Activated CD4-positive, alpha-beta memory T cell treated with anti-CD3 and anti-CD28 coated beads, Interleukin-2, amount 10 ng/mL, durations not matched to agents 7 days and 5 days (primary cell): ENCODE measurements around the gene HEXIM1. TPM values are rescaled to one million over a fixed set of nuclear protein-coding genes. Genes with fewer than 3 reads are reported as not detected.
"Not testable (repeated sequence)": the region's sequence is repeated elsewhere in the genome, so short reads cannot be mapped to it uniquely, and the experiment has no call there.

Experiments used
- CTCF ChIA-PET: fragments of 350-600 bp; sonication (Branson Sonifier 250); formaldehyde crosslinking; loops from one replicate; lab custom pipeline; 2021; ENCODE audit warnings: antibody characterized with exemption, inconsistent platforms; lab: Charles Lee
- POLR2A ChIA-PET: fragments of 350-600 bp; sonication (Branson Sonifier 250); formaldehyde crosslinking; loops from one replicate; lab custom pipeline; 2021; ENCODE audit warnings: antibody characterized with exemption; lab: Charles Lee
- DNase-seq: peaks from one replicate; pipeline ENCODE4 v3.0.0-alpha.2; 2020
- H3K27ac Mint-ChIP-seq: one replicate; pipeline ENCODE4 v1.8.0; 2021; ENCODE audit warnings: mild to moderate bottlenecking, mixed read lengths
- H3K27me3 Mint-ChIP-seq: one replicate; pipeline ENCODE4 v1.8.0; 2021; ENCODE audit warnings: mixed read lengths
- H3K36me3 Mint-ChIP-seq: one replicate; pipeline ENCODE4 v1.8.0; 2021; ENCODE audit warnings: low read depth, mixed read lengths
- H3K4me1 Mint-ChIP-seq: one replicate; pipeline ENCODE4 v1.8.0; 2021; ENCODE audit warnings: mixed read lengths
- H3K4me3 Mint-ChIP-seq: one replicate; pipeline ENCODE4 v1.8.0; 2021; ENCODE audit warnings: mild to moderate bottlenecking, mixed read lengths
- H3K9me3 Mint-ChIP-seq: one replicate; pipeline ENCODE4 v1.8.0; 2021; ENCODE audit warnings: mixed read lengths
- total RNA-seq, 2 experiments: library from RNA; stranded (reverse); gene quantifications; one replicate each; pipeline ENCODE4 v1.2.3, GENCODE V29; 2021

HEXIM1 gene
- total RNA-seq, 2 experiments from 2014 or later: 35.0 to 35.8 TPM

- DNase-seq: no peak
- H3K4me1 Mint-ChIP-seq: no peaks in the 10 kb centered on the region
- H3K4me3 Mint-ChIP-seq: no peak overlapping the region
- H3K36me3 Mint-ChIP-seq: no peaks in the 10 kb centered on the region
- no peaks in the 10 kb centered on the region for H3K9me3 Mint-ChIP-seq
- ChIA-PET POLR2A (no interaction called here), CTCF (interaction anchor here (1.4 kb wide), 1 partner anchor 17 kb away, joined by 5 read pairs; no protein-coding TSS in a partner anchor)
- H3K27me3 Mint-ChIP-seq: peaks cover 2% of the 10 kb centered on the region
- H3K27ac Mint-ChIP-seq: no peak overlapping the region
These were observed 31.8 kb upstream of the HEXIM1 start for GRCh38 chr17:45116434-45117016.

- Mint-ChIP-seq H3K4me3 (no peak overlapping the region), H3K9me3 (no peaks in the 10 kb centered on the region), H3K4me1 (no peaks in the 10 kb centered on the region), H3K36me3 (no peaks in the 10 kb centered on the region), H3K27ac (no peak overlapping the region), H3K27me3 (peaks cover 7% of the 10 kb centered on the region)
- ChIA-PET CTCF (interaction anchor here (1.0 to 1.4 kb wide), 3 partner anchors 18 to 35 kb away, joined by 4 to 5 read pairs (median 4); partner anchors contain the start of gene ACBD4), POLR2A (no interaction called here)
- no peak for DNase-seq
These were observed 30.9 kb upstream of the HEXIM1 start for GRCh38 chr17:45117334-45117733.

- Mint-ChIP-seq H3K4me1 (no peaks in the 10 kb centered on the region), H3K9me3 (no peaks in the 10 kb centered on the region), H3K27me3 (peaks cover 7% of the 10 kb centered on the region), H3K4me3 (no peak overlapping the region), H3K36me3 (no peaks in the 10 kb centered on the region), H3K27ac (no peak overlapping the region)
- ChIA-PET CTCF (interaction anchor here (1.0 to 2.6 kb wide), 5 partner anchors 17 to 80 kb away, joined by 4 to 8 read pairs (median 5); partner anchors contain the start of gene ACBD4), POLR2A (no interaction called here)
- no peak for DNase-seq
These were observed 30.2 kb upstream of the HEXIM1 start for GRCh38 chr17:45117848-45118646.

GRCh38 chr17:45118691-45119090 lies 29.6 kb upstream of the HEXIM1 start:
- H3K4me3 Mint-ChIP-seq: no peak overlapping the region
- H3K27me3 Mint-ChIP-seq: peaks cover 7% of the 10 kb centered on the region
- peaks cover 1% of the 10 kb centered on the region for H3K4me1 Mint-ChIP-seq
- no peaks in the 10 kb centered on the region for H3K36me3 Mint-ChIP-seq
- H3K27ac Mint-ChIP-seq: no peak overlapping the region
- H3K9me3 Mint-ChIP-seq: no peaks in the 10 kb centered on the region
- POLR2A ChIA-PET: no interaction called here
- no peak for DNase-seq
- CTCF ChIA-PET: interaction anchor here (1.9 to 2.6 kb wide), 2 partner anchors 17 to 79 kb away, joined by 6 to 8 read pairs; partner anchors contain the start of gene ACBD4

GRCh38 chr17:45119964-45120363 lies 28.3 kb upstream of the HEXIM1 start:
- CTCF ChIA-PET: interaction anchor here (1.9 to 2.6 kb wide), 2 partner anchors 15 to 78 kb away, joined by 6 to 8 read pairs; partner anchors contain the start of gene ACBD4
- Mint-ChIP-seq H3K27ac (no peak overlapping the region), H3K4me1 (peaks cover 9% of the 10 kb centered on the region), H3K36me3 (no peaks in the 10 kb centered on the region), H3K4me3 (no peak overlapping the region), H3K27me3 (peaks cover 7% of the 10 kb centered on the region), H3K9me3 (no peaks in the 10 kb centered on the region)
- no peak for DNase-seq
- POLR2A ChIA-PET: interaction anchor here (1.0 kb wide), 1 partner anchor 75 kb away, joined by 3 read pairs; no protein-coding TSS in a partner anchor

GRCh38 chr17:45120558-45120957 lies 27.7 kb upstream of the HEXIM1 start:
- peaks cover 9% of the 10 kb centered on the region for H3K4me1 Mint-ChIP-seq
- H3K9me3 Mint-ChIP-seq: no peaks in the 10 kb centered on the region
- H3K27me3 Mint-ChIP-seq: peaks cover 7% of the 10 kb centered on the region
- DNase-seq: no peak
- ChIA-PET CTCF (interaction anchor here (2.6 kb wide), 1 partner anchor 77 kb away, joined by 8 read pairs; no protein-coding TSS in a partner anchor), POLR2A (interaction anchor here (1.0 kb wide), 1 partner anchor 74 kb away, joined by 3 read pairs; no protein-coding TSS in a partner anchor)
- no peak overlapping the region for H3K27ac Mint-ChIP-seq
- H3K4me3 Mint-ChIP-seq: no peak overlapping the region
- H3K36me3 Mint-ChIP-seq: no peaks in the 10 kb centered on the region

GRCh38 chr17:45121055-45121454 lies 27.2 kb upstream of the HEXIM1 start:
- CTCF ChIA-PET: no interaction called here
- Mint-ChIP-seq H3K27ac (no peak overlapping the region), H3K27me3 (peaks cover 7% of the 10 kb centered on the region)

GRCh38 chr17:45123076-45123770 lies 25.1 kb upstream of the HEXIM1 start:
- Mint-ChIP-seq H3K27me3 (peaks cover 7% of the 10 kb centered on the region), H3K4me1 (peaks cover 9% of the 10 kb centered on the region), H3K9me3 (no peaks in the 10 kb centered on the region), H3K36me3 (no peaks in the 10 kb centered on the region), H3K4me3 (no peak overlapping the region), H3K27ac (no peak overlapping the region)
- DNase-seq: no peak
- ChIA-PET POLR2A (interaction anchor here (0.8 kb wide), 1 partner anchor 12 kb away, joined by 3 read pairs; the partner anchor contains the start of gene ACBD4), CTCF (interaction anchor here (1.2 kb wide), 1 partner anchor 12 kb away, joined by 4 read pairs; the partner anchor contains the start of gene ACBD4)

More at GRCh38 chr17:45121055-45121454, 27.2 kb upstream of the HEXIM1 start:
- DNase-seq: no peak
- no peak overlapping the region for H3K4me3 Mint-ChIP-seq
- H3K9me3 Mint-ChIP-seq: no peaks in the 10 kb centered on the region
- H3K4me1 Mint-ChIP-seq: peaks cover 9% of the 10 kb centered on the region
- POLR2A ChIA-PET: interaction anchor here (0.6 to 1.0 kb wide), 2 partner anchors 74 to 200 kb away, joined by 3 read pairs; no protein-coding TSS in a partner anchor
- no peaks in the 10 kb centered on the region for H3K36me3 Mint-ChIP-seq

GRCh38 chr17:45123930-45124796 lies 24.1 kb upstream of the HEXIM1 start:
- H3K27ac Mint-ChIP-seq: peak overlapping the region; percentile 61
- POLR2A ChIA-PET: interaction anchor here (0.8 to 1.1 kb wide), 2 partner anchors 11 to 73 kb away, joined by 3 read pairs; partner anchors contain the start of genes ACBD4 and DCAKD

GRCh38 chr17:45124797-45125122 lies 23.5 kb upstream of the HEXIM1 start:
- ChIA-PET CTCF (interaction anchor here (1.9 kb wide), 1 partner anchor 10 kb away, joined by 9 read pairs; the partner anchor contains the start of gene ACBD4), POLR2A (interaction anchor here (1.1 kb wide), 1 partner anchor 74 kb away, joined by 3 read pairs; the partner anchor contains the start of gene DCAKD)
- H3K9me3 Mint-ChIP-seq, H3K4me3 Mint-ChIP-seq, DNase-seq, H3K27me3 Mint-ChIP-seq, H3K36me3 Mint-ChIP-seq, H3K4me1 Mint-ChIP-seq: not testable (repeated sequence)
- H3K27ac Mint-ChIP-seq: peak overlapping the region; percentile 3

More at GRCh38 chr17:45123930-45124796, 24.1 kb upstream of the HEXIM1 start:
- peak; percentile 52 for DNase-seq
- CTCF ChIA-PET: interaction anchor here (1.2 to 1.9 kb wide), 2 partner anchors 11 kb away, joined by 4 to 9 read pairs; partner anchors contain the start of gene ACBD4
- no peaks in the 10 kb centered on the region for H3K9me3 Mint-ChIP-seq
- H3K4me1 Mint-ChIP-seq: peaks cover 9% of the 10 kb centered on the region
- peaks cover 7% of the 10 kb centered on the region for H3K27me3 Mint-ChIP-seq
- no peaks in the 10 kb centered on the region for H3K36me3 Mint-ChIP-seq
- no peak overlapping the region for H3K4me3 Mint-ChIP-seq

GRCh38 chr17:45125509-45125908 lies 22.8 kb upstream of the HEXIM1 start:
- Mint-ChIP-seq H3K36me3 (no peaks in the 10 kb centered on the region), H3K27ac (no peak overlapping the region), H3K4me3 (no peak overlapping the region), H3K9me3 (no peaks in the 10 kb centered on the region), H3K4me1 (peaks cover 9% of the 10 kb centered on the region), H3K27me3 (peaks cover 8% of the 10 kb centered on the region)
- ChIA-PET CTCF (interaction anchor here (1.9 kb wide), 1 partner anchor 10 kb away, joined by 9 read pairs; the partner anchor contains the start of gene ACBD4), POLR2A (no interaction called here)
- DNase-seq: no peak
